Ovary (tissue), 9 donors: Measurements from ENCODE around the gene NOX3. TPM values are rescaled to one million over a fixed set of nuclear protein-coding genes. Genes with fewer than 3 reads are reported as not detected.
"Not testable (repeated sequence)": the region's sequence is repeated elsewhere in the genome, so short reads cannot be mapped to it uniquely, and the experiment has no call there.

Experiments
- DNase-seq, 5 donors: peaks; one replicate each; pipeline ENCODE4 v3.0.0-alpha.2; 2019 to 2020
- H3K27ac ChIP-seq, 2 donors: fragments of 200-600 bp; one replicate each; pipeline versions ENCODE4 v1.5.1 to v1.8.0; 2019 to 2022
- H3K27me3 ChIP-seq: fragments of 200-600 bp; one replicate; pipeline ENCODE4 v1.8.0; 2022
- H3K36me3 ChIP-seq: fragments of 200-600 bp; sonication (generic); one replicate; pipeline ENCODE4 v1.5.1; 2019
- H3K4me1 ChIP-seq: one replicate; pipeline ENCODE4 v1.8.1; 2013; ENCODE audit warnings: mild to moderate bottlenecking, moderate library complexity; ENCODE audit not compliant: insufficient read depth
- H3K4me3 ChIP-seq: fragments of 200-600 bp; sonication (generic); one replicate; pipeline ENCODE4 v1.5.1; 2017
- H3K9me3 ChIP-seq, 2 donors: fragments of 200-600 bp in 1 of 2; sonication (generic) in 1 of 2; one replicate each; pipeline versions ENCODE4 v1.5.1 to v1.8.1; 2013 to 2019; ENCODE audit warnings: mild to moderate bottlenecking in 1 of 2, moderate library complexity in 1 of 2
- CTCF ChIP-seq, 3 donors: fragments of 450-650 bp in 2 of 3; fragments of 200-600 bp in 1 of 3; IDR thresholded peaks; one replicate each; pipeline versions ENCODE4 v1.5.1 to v1.8.0; 2016 to 2022; ENCODE audit warnings: antibody characterized with exemption in 3 of 3, mild to moderate bottlenecking in 1 of 3
- EP300 ChIP-seq: sonication (generic); formaldehyde crosslinking; IDR thresholded peaks from one replicate; pipeline ENCODE4 v1.6.1; 2017; ENCODE audit warnings: antibody characterized with exemption
- POLR2A ChIP-seq: fragments of 450-650 bp; IDR thresholded peaks from one replicate; pipeline ENCODE4 v1.6.1; 2017; ENCODE audit warnings: antibody characterized with exemption, mild to moderate bottlenecking, moderate library complexity
- WGBS, 3 donors: extraction: QIAGEN DNeasy Blood & Tissue Kit in 1 of 3; methylation state at CpG; one replicate each; pipeline versions ENCODE4 v1.1.5 to v1.1.7; 2013 to 2017; 5-methylcytosine and 5-hydroxymethylcytosine counted together
- intact Hi-C, 4 donors: fragments of 100-400 bp; cut with DNase I; formaldehyde crosslinking; loops; one replicate each; pipeline versions ENCODE4 v1.11.0 to v1.15.1; 2022 to 2023
- polyA plus RNA-seq, 2 donors: library from polyadenylated mRNA; stranded (reverse); fragments of 200-250 nt in 1 of 2; fragments of 350-450 nt in 1 of 2; fragmentation: Illumina TruSeq in 1 of 2; extraction: RNeasy Lipid Tissue Mini Kit (QIAGEN cat#74804) in 1 of 2; gene quantifications; one replicate each; pipeline ENCODE4 v1.2.3, GENCODE V29; 2013 to 2014
- total RNA-seq, 7 donors: library from RNA; depleted of rRNA in 2 of 7; stranded (reverse); fragments of >200 nt in 2 of 7; fragmentation: NEBNext Ultra II Directional in 3 of 7; extraction: Animal tissue kit (Norgen Biotek cat#: 25700) in 3 of 7; gene quantifications; one replicate each; pipeline versions ENCODE4 v1.1.0 to v1.2.4, GENCODE V29; 2016 to 2023
- donor health status: DM: no; HTN: no; CAD: no; lungs with moderate emphysema.
- donor health status: DM: no; HTN: no; CAD: no.
- donor health status: Bipolar disorder and iron deficiency.
- donor health status: DM: yes; HTN: yes; CAD: no.
- donor health status: DM: no; HTN: no; CAD: no.
- donor health status: DM: yes; HTN: yes; CAD: no.

The NOX3 gene
- total and polyA plus RNA-seq, 9 donors = not detected

- H3K27me3 ChIP-seq = no peaks in the 10 kb centered on the region
- no peaks in the 10 kb centered on the region for H3K36me3 ChIP-seq
- H3K9me3 ChIP-seq = no peaks in the 10 kb centered on the region
- H3K4me3 ChIP-seq = no peak overlapping the region
- H3K4me1 ChIP-seq = no peaks in the 10 kb centered on the region
- no peak for DNase-seq
- intact Hi-C loops = no loop called here
- H3K27ac ChIP-seq = no peak overlapping the region
- no peak for TF ChIP-seq CTCF (IDR thresholded peaks at IDR 0.05)
- no peak for TF ChIP-seq POLR2A
- TF ChIP-seq EP300 = no peak
- WGBS, 3 donors = 69 to 75% (median 71%) methylated on average over 3 of the region's 3 CpGs
Measured at GRCh38 chr6:155481215-155481614, 25.6 kb upstream of the NOX3 start.

GRCh38 chr6:155473741-155474140 lies 18.1 kb upstream of the NOX3 start:
- 87 to 91% (median 89%) methylated on average over 8 of the region's 8 CpGs for WGBS, 3 donors
- H3K4me1 ChIP-seq = no peaks in the 10 kb centered on the region
- no peaks in the 10 kb centered on the region for H3K36me3 ChIP-seq
- no peaks in the 10 kb centered on the region for H3K27me3 ChIP-seq
- no peak overlapping the region for H3K4me3 ChIP-seq
- H3K9me3 ChIP-seq = no peaks in the 10 kb centered on the region
- no peak overlapping the region for H3K27ac ChIP-seq
- intact Hi-C loops = no loop called here
- DNase-seq = no peak
- TF ChIP-seq POLR2A (no peak), CTCF (IDR thresholded peaks at IDR 0.05) (no peak), EP300 (no peak)

GRCh38 chr6:155472886-155473285 lies 17.2 kb upstream of the NOX3 start:
- WGBS, 3 donors = 43 to 58% (median 54%) methylated on average over 1 of the region's 1 CpG
- Histone ChIP-seq H3K4me3 (no peak overlapping the region), H3K9me3 (no peaks in the 10 kb centered on the region), H3K27ac (no peak overlapping the region), H3K27me3 (no peaks in the 10 kb centered on the region), H3K4me1 (no peaks in the 10 kb centered on the region), H3K36me3 (no peaks in the 10 kb centered on the region)
- TF ChIP-seq EP300 (no peak), POLR2A (no peak), CTCF (IDR thresholded peaks at IDR 0.05) (no peak)
- intact Hi-C loops = no loop called here
- DNase-seq = no peak

- 85 to 91% (median 88%) methylated on average over 5 of the region's 5 CpGs for WGBS, 3 donors
- DNase-seq, intact Hi-C loops, H3K36me3 ChIP-seq, H3K9me3 ChIP-seq, H3K27ac ChIP-seq, H3K4me3 ChIP-seq, H3K4me1 ChIP-seq, H3K27me3 ChIP-seq: not testable (repeated sequence)
Measured at GRCh38 chr6:155470979-155471616, 15.5 kb upstream of the NOX3 start.

GRCh38 chr6:155468543-155468942 lies 12.9 kb upstream of the NOX3 start:
- H3K27me3 ChIP-seq, H3K4me1 ChIP-seq, H3K4me3 ChIP-seq, intact Hi-C loops, H3K36me3 ChIP-seq, H3K9me3 ChIP-seq, H3K27ac ChIP-seq, DNase-seq: not testable (repeated sequence)
- WGBS, 3 donors = 81 to 97% (median 95%) methylated on average over 3 of the region's 3 CpGs
